CD4-positive, alpha-beta T cell treated with Interleukin-1 beta for 1 hour (primary cell): ENCODE measurements around the gene XKR7.

Experiments used
- DNase-seq, 2 donors: peaks; one replicate each; pipeline ENCODE4 v3.0.0-alpha.2; 2020 to 2022

XKR7 gene

DNA sequence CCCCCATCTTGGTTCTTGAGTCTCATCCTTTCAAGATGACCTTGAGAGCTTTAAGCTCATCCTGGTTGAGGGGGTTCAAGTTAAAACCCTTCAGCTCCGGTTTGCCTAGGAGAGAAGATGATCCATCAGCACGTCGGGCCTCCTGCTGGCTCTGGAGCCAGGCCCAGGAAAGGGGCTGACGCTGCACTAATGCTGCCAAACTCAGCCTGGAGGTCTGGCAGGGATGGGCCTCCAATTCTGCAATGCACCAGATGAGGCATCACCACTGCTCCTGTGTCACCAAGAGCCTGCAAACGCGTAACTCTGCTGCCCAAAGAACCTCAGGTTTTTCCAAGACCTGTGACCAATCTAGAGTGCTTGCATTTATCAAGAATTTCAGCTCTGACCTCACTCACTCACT, 22.2 kb upstream of the XKR7 start:
- no peak for DNase-seq

GRCh38 chr20:31948008-31948407, 19.9 kb upstream of the XKR7 start:
- DNase-seq = no peak

GRCh38 chr20:31949877-31950646, 17.9 kb upstream of the XKR7 start:
- DNase-seq = no peak

DNA sequence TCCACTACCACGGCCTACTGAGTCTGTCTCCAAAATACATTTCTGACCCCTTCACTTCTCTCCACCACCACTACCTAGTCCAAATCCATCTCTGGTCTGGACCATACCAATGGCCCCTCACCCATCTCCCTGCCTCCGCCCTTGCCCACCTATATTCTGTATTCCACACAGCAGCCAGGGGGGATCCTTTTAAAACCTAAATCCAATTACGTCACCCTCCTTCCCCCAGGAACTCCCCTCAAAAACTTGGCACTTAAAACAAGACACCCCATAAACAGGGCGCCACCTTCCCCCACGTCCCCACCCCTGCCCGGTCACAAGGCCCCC, 16.8 kb upstream of the XKR7 start:
- no peak for DNase-seq

GRCh38 chr20:31951530-31952453, 16.2 kb upstream of the XKR7 start, which contains the start of gene PDRG1:
PDRG1 (minus strand) TSS chr20:31952046; CDS start chr20:31951961, 85 bp downstream.
- peak; percentile 96 to 97 for DNase-seq

GRCh38 chr20:31953556-31954148, 14.3 kb upstream of the XKR7 start:
- DNase-seq = no peak

- no peak for DNase-seq
These were observed 13.5 kb upstream of the XKR7 start for GRCh38 chr20:31954500-31954899.

DNA sequence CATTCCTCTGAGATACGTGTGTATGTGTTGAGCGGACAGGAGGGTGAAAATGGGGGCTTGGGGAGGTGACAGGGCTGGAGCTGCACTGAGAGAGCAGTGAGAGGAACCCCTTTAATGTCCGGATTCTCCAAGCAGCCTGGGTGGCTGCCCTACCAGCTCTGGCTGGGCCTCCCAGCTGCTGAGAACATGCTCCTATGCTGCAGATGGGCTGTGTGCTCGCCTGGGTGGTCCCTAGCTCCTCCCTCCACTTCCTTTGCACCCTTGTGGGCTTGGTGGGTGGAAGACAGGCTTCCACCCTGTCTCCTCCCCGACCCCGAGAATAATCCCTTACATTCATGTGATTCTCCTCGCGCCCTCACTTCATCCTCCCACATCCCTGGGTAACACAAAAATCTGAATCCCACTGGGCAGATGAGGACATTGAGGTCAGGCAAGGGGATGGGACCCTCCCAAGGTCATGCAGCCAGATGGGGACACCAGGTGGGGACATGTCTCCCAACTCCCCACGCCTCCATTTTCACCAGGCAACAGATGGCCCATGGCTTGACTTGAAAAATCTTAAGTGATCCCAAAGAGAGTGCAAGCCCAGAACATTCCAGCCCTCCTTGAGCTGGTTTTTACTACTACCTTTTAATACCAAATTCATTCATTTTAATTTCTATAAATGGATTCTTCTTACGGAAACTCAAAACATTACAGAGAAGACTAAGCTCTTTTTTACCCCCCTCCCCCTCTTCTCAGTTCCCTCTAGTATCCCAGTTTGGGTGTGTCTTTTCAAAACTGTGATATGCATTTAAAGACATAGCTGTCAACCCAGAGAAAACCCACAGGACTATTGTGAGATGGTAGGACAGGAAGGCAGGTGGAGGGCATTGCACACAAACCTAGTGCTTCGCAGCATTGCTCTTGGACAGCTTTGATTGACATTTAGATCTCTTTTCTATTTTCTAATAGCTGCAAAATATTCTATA, 11.1 kb upstream of the XKR7 start:
- no peak for DNase-seq

DNA sequence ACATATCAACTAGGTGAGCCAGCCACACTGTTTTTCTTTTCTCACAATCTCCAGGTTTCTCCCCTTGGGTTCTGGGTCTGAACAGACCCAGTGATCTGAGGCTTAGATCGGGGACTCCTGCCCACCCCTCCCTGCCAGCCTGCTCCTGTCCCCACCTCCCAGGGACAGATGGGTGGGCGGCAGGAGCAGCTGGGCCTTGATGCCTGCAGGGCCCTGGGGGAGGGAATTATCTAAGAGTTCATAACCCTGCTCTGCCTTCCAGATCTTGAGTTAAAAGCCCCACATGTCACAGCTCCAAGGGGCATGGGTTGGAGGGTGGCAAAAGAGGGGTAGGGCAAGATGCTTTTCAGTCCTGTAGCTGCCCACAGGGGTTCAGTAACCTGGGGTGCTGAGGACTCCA, 5.2 kb upstream of the XKR7 start:
- no peak for DNase-seq

DNA sequence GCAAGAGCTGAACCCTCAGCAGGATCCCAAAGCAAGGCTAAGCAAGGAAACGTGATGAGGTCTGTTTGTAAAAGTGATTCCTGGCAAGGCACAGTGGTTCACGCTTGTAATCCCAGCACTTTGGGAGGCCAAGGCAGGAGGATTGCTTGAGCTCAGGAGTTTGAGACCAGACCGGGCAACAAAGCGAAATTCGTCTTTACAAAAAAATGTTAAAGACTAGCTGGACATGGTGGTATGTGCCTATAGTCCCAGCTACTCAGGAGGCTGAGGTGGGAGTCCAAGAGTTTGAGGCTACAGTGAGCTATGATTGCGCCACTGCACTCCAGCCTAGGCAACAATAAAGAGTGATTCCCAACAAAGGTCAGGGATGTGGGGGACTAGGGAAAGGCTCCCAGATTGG, 4.1 kb upstream of the XKR7 start:
- no peak for DNase-seq

- DNase-seq = no peak
These were observed 828 bp upstream of the XKR7 start for GRCh38 chr20:31966991-31967655.

DNA sequence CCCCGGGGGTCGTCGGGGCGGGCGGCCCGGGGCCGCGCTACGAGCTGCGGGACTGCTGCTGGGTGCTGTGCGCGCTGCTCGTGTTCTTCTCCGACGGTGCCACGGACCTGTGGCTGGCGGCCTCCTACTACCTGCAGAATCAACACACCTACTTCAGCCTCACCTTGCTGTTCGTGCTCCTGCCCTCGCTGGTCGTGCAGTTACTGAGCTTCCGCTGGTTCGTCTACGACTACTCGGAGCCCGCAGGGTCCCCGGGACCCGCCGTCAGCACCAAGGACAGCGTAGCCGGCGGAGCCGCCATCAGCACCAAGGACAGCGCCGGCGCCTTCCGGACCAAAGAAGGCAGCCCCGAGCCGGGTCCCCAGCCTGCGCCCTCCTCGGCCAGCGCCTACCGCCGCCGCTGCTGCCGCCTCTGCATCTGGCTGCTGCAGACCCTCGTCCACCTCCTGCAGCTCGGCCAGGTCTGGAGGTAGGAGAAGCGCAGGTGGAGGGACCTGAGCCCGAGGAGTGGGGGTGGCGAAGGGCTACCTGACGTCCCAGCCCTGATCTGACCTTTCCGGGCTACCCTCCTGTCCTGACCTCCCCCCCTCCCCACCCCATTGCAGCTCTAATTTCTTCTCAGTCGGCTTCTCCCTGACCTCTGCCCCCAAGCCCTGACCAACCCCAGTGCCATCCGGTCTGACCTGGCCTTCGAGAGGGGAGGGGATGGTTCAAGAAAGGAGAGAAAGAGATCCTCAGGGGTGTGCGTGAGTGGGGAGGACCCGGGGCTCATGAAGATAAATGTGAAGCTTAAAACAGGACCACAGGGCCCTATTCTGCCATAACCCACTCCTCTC, 558 bp downstream of the XKR7 start:
- DNase-seq = peak; percentile 74 to 79

- DNase-seq = no peak
These were observed 2.0 kb downstream of the XKR7 start for GRCh38 chr20:31969991-31970390.

- DNase-seq = no peak
These were observed 4.6 kb downstream of the XKR7 start for GRCh38 chr20:31972471-31973021.

GRCh38 chr20:31974296-31974695, 6.3 kb downstream of the XKR7 start:
- no peak for DNase-seq

DNA sequence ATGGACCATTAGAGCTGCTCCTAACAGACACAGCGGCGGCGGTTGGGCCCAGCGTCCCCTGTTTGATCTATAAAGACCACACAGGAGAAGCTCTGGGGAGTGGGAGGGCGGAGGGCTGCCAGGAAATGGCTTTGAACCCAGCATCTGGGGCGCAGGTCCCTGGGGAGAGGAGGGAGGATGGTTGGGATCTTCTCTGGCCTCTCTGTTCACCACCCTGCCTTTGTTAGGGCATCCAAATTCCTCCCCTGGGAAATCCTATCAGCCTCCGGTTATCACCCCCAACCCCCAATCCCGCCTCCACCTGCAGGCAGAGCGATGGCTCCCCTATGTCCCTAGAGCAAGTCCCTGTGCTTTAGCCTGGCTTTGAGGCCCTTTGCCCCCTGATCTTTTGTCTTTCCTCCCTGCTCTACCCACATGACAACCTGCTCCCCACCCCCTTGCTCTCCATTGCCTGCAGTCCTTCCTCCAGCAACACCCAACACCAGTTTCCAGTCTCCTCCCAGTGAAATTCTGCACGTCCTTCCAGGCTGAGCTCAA, 7.1 kb downstream of the XKR7 start:
- no peak for DNase-seq

DNA sequence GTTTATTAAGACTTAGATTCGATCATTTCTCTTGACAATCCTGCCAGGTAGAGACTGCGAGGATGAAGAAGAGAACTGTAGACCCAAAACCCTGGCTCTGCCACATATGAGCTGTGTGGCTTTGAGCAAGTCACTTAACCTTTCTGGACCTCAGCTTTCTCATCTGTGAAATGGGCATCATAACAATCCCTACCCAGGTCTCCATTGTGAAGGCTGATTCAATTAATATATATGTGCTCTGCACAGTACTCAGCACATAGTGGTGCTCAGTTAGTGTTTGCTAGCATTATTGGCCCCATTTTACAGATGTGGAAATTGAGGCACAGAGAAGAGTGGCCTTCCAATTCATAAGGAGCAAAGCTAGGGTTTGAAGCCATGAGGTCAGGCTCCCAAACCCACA, 7.9 kb downstream of the XKR7 start:
- no peak for DNase-seq

DNA sequence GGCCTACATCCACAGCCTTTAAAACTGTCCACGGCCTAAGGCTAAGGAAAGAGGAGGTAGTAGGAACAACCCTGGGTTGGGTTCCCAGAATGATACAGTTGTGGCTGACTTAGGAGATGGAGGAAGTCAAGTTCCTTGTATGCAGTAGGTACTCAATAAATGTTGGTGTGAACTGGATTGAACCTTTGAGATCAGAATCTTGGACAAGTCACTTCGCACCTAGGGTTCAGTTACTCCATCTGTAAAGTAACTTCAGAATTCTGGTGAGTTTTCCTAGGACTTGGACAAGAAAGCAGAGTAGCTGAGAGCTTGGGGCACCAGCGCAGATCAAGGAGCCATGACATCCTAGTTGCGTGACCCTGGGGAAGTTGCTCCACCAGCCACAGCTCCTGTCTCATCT, 9.1 kb downstream of the XKR7 start:
- no peak for DNase-seq

GRCh38 chr20:31979713-31980426, 11.9 kb downstream of the XKR7 start:
- DNase-seq = no peak

DNA sequence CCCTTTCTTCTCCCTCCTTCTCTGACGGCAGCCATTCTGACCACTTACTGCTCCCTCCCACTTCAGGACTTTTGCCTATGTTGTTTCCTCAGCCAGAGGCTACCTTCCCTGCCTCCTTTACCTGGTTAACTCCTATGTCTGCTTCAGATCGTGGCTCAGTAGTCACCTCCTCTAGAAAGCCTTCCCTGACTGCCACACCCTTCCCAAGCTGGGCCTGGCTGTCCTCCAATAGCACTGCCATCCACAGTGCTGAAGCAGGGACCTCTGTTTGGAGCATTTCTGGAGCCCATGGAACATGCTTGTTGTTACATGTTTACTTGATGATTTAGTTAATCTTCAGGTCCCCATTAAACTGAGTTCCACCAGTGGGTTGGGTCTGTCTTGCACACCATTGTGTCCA, 13.8 kb downstream of the XKR7 start:
- no peak for DNase-seq
